Activated CD4-positive, alpha-beta T cell treated with anti-CD3 and anti-CD28 coated beads, Interleukin-2, amount 10 ng/mL, durations not matched to agents 7 days and 5 days (primary cell): ENCODE measurements around the gene MPC2. TPM values are rescaled to one million over a fixed set of nuclear protein-coding genes. Genes with fewer than 3 reads are reported as not detected.
A peak's percentile ranks its signal among the peaks of the same experiment; 100 is the strongest.

Experiments
- CTCF ChIA-PET: fragments of 350-600 bp; sonication (Branson Sonifier 250); formaldehyde crosslinking; loops from one replicate; lab custom pipeline; 2021; ENCODE audit warnings: antibody characterized with exemption; lab: Charles Lee
- POLR2A ChIA-PET: fragments of 350-600 bp; sonication (Branson Sonifier 250); formaldehyde crosslinking; loops from one replicate; lab custom pipeline; 2021; ENCODE audit warnings: antibody characterized with exemption; lab: Charles Lee
- DNase-seq: peaks from one replicate; pipeline ENCODE4 v3.0.0-alpha.2; 2020
- H3K27ac Mint-ChIP-seq: one replicate; pipeline ENCODE4 v1.8.0; 2021; ENCODE audit warnings: mild to moderate bottlenecking, moderate library complexity, mixed read lengths
- H3K27me3 Mint-ChIP-seq: one replicate; pipeline ENCODE4 v1.8.0; 2021; ENCODE audit warnings: mixed read lengths
- H3K36me3 Mint-ChIP-seq: one replicate; pipeline ENCODE4 v1.8.0; 2021; ENCODE audit warnings: low read depth, mixed read lengths
- H3K4me1 Mint-ChIP-seq: one replicate; pipeline ENCODE4 v1.8.0; 2021; ENCODE audit warnings: mixed read lengths
- H3K4me3 Mint-ChIP-seq: one replicate; pipeline ENCODE4 v1.8.0; 2021; ENCODE audit warnings: mild to moderate bottlenecking, moderate library complexity, mixed read lengths
- H3K9me3 Mint-ChIP-seq: one replicate; pipeline ENCODE4 v1.8.0; 2021; ENCODE audit warnings: mixed read lengths
- total RNA-seq, 2 experiments: library from RNA; stranded (reverse); gene quantifications; one replicate each; pipeline ENCODE4 v1.2.3, GENCODE V29; 2021

Gene MPC2
- 10 to 100 TPM; 51.9 to 53.0 TPM for total RNA-seq

DNA sequence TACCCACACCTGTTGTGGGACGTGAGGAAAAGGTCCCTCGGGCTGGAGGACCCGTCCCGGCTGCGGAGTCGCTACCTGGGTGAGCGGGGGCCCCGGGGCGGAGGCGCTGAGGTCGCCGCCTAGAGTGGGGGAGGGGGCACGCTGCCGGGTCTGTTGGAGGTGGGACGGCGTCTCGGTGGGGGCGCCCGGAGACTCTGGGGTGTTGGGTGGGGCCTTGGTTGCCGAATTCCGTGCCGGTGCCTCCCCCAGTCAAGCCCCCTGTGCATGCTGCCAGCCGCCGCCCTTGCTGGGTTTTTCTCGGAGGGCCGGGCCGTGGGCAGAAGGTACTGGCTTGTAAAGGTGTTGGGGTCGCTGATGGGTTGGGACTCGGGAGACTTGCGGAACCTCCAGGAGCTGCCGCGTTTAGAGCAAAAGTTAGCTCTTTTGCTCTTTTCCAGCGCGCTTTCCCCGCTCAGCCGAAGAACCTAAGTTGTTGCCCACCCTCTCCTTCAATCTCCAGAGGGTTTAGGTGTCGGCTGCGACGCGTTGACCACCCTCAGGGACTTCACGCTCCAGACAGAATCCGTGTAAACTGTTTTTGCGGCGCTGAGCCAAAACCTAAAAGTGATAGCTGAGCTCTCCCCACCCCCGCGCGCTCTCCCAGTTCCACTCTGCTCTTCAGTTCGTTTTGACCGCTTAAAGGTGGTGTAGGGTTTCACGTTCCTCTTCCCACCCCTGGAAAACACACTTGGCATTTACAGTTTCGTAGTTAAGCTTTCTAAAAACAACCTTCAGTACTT is at the start of gene MPC2:
MPC2 (minus strand) TSS at position 143 of the 779 bp plus-strand sequence. CDS start 1,231 bp downstream, outside the sequence.
- Mint-ChIP-seq H3K27me3 (no peaks in the 10 kb centered on the region), H3K27ac (peak within 1 kb of the TSS; percentile 95), H3K4me1 (peaks cover 32% of the 10 kb centered on the region), H3K4me3 (peak within 1 kb of the TSS; percentile 82), H3K36me3 (peaks cover 11% of the 10 kb centered on the region), H3K9me3 (no peaks in the 10 kb centered on the region)
- DNase-seq: peak; percentile 71
- POLR2A ChIA-PET: no interaction called here
- CTCF ChIA-PET: interaction anchor here (0.6 to 1.1 kb wide), 2 partner anchors 9 to 13 kb away, joined by 3 read pairs; no protein-coding TSS in a partner anchor

DNA sequence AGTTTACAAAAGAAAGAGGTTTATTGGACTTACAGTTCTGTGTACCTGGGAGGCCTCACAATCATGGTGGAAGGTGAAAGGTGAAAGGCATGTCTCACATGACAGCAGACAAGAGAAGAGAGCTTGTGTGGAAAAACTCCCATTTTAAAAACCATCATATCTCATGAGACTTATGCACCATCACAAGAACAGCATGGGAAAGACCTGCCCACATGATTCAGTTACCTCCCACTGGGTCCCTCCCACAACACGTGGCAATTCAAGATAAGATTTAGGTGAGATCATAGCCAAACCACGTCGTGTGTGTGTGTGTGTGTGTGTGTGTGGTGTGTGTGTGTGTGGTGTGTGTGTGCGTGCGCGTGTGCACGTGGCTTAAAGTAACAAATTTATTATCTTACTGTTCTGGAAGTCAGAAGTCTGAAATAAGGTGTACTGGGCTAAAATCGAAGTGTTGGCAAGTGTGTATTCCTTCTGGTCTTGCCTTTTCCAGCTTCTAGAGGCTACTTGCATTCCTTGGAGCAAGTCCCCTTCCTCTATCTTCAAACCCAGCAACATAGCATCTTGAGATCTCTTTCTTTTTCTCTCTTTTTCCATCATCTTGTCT is 48.1 kb upstream of the MPC2 start:
- H3K4me3 Mint-ChIP-seq: no peak overlapping the region
- CTCF ChIA-PET: no interaction called here
- DNase-seq: no peak
- no peaks in the 10 kb centered on the region for H3K9me3 Mint-ChIP-seq
- H3K27me3 Mint-ChIP-seq: no peaks in the 10 kb centered on the region
- POLR2A ChIA-PET: no interaction called here
- no peaks in the 10 kb centered on the region for H3K4me1 Mint-ChIP-seq
- H3K27ac Mint-ChIP-seq: no peak overlapping the region
- H3K36me3 Mint-ChIP-seq: peaks cover 25% of the 10 kb centered on the region

DNA sequence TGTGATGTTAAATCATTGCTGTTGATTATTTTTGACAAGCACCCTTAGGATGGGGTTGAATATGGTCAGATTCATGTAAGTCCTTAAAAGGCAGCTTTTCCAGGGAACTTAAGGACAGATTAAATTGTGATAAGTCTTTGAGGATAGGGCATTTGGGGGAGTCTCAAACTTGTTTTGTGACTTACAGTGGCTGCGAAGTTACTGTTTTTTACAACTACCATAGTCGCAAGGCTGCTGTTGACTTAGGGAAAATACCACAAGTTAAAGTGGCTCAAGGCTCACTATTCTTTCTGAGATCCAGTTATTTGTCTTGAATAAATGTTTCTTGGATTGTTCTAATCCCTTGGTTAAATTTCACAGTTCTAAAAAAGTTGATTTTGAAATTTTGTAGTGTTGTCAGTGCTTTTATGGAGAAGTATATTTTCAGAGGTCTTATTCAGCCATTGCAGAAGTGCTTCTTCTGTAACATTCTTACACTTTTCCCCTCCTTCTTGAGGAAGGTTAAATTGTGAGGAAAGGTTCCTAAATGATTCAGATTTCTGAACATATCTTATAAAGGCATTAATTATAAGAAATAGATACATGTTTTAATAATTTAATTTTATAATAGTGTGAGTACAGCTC is 47.0 kb upstream of the MPC2 start:
- POLR2A ChIA-PET: no interaction called here
- H3K27me3 Mint-ChIP-seq: no peaks in the 10 kb centered on the region
- peaks cover 28% of the 10 kb centered on the region for H3K36me3 Mint-ChIP-seq
- no peak for DNase-seq
- no peaks in the 10 kb centered on the region for H3K4me1 Mint-ChIP-seq
- no peak overlapping the region for H3K27ac Mint-ChIP-seq
- H3K4me3 Mint-ChIP-seq: no peak overlapping the region
- no peaks in the 10 kb centered on the region for H3K9me3 Mint-ChIP-seq
- CTCF ChIA-PET: no interaction called here

DNA sequence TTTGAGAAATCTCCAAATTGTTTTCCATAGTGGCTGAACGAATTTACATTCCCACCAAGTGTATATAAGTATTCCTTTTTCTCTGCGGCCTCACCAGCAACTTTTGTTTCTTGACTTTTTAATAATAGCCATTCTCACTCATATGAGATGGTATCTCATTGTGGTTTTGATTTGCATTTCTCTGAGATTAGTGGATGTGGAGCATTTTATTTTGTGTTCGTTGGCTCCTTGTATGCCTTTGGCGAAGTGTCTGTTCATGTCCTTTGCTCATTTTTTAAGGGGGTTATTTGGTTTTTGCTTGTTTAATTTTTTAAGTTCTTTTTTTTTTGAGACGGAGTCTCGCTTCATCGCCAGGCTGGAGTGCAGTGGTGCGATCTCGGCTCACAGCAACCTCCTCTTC is 45.1 kb upstream of the MPC2 start:
- ChIA-PET POLR2A (no interaction called here), CTCF (no interaction called here)
- no peak overlapping the region for H3K4me3 Mint-ChIP-seq
- H3K27ac Mint-ChIP-seq: no peak overlapping the region
- H3K4me1 Mint-ChIP-seq: peaks cover 2% of the 10 kb centered on the region
- peaks cover 2% of the 10 kb centered on the region for H3K9me3 Mint-ChIP-seq
- peaks cover 39% of the 10 kb centered on the region for H3K36me3 Mint-ChIP-seq
- no peak for DNase-seq
- no peaks in the 10 kb centered on the region for H3K27me3 Mint-ChIP-seq

DNA sequence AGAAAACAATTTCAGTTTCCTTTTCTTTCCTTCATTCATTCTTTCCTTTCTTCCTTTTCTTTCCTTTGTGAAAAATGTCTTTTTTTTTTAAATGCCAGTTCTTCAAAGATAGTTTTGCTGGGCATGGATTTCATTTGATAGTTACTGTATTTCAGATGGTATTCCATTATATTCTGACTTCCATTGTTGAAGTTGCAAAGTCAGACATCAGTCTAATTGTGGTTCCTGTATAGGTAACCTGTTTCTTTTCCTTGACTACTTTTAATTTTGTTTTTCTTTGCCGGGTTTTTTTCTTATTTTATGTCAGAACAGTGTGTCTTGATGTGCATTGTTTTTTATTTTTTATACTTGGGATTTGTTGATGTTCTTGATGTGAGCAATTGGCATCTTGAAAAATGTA is 40.4 kb upstream of the MPC2 start:
- H3K27ac Mint-ChIP-seq: no peak overlapping the region
- no peaks in the 10 kb centered on the region for H3K27me3 Mint-ChIP-seq
- H3K4me1 Mint-ChIP-seq: peaks cover 2% of the 10 kb centered on the region
- H3K9me3 Mint-ChIP-seq: peaks cover 2% of the 10 kb centered on the region
- ChIA-PET CTCF (no interaction called here), POLR2A (no interaction called here)
- no peak overlapping the region for H3K4me3 Mint-ChIP-seq
- DNase-seq: no peak
- peaks cover 50% of the 10 kb centered on the region for H3K36me3 Mint-ChIP-seq

DNA sequence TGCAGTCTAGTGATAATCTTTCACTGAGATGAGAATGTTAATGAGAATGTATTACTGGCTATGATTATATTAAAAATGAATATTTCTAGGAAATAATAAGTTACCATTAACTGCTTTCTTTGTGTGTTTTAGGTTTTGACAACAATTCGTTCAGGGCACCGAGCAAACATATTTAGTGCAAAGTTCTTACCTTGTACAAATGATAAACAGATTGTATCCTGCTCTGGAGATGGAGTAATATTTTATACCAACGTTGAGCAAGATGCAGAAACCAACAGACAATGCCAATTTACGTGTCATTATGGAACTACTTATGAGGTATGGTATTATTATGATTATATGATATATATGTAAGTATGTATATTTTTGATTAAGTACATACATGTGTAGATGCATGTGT is 37.8 kb upstream of the MPC2 start:
- Mint-ChIP-seq H3K9me3 (peaks cover 2% of the 10 kb centered on the region), H3K27ac (no peak overlapping the region), H3K36me3 (peaks cover 35% of the 10 kb centered on the region), H3K4me3 (no peak overlapping the region), H3K27me3 (no peaks in the 10 kb centered on the region), H3K4me1 (peaks cover 2% of the 10 kb centered on the region)
- DNase-seq: no peak
- POLR2A ChIA-PET: no interaction called here
- CTCF ChIA-PET: no interaction called here

DNA sequence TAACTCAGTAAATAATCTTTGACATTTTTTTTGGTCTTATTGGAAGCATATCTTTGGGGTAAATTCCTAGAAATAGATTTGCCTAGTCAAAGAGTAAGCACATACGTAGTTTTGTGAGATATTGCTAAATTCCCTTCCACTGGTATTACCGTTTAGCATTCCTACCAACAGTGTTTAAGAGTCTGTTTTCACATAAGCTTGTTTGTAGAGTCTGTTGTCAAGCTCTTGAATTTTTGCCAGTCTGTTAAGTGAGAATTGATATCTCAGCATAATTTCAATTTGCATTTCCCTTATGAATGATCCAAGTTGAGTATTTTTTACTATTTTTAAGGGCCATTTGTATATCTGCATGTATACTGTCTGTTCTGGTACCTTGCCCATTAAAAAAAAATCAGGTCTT is 37.0 kb upstream of the MPC2 start:
- no peaks in the 10 kb centered on the region for H3K27me3 Mint-ChIP-seq
- H3K4me3 Mint-ChIP-seq: no peak overlapping the region
- peaks cover 2% of the 10 kb centered on the region for H3K4me1 Mint-ChIP-seq
- ChIA-PET POLR2A (no interaction called here), CTCF (no interaction called here)
- H3K36me3 Mint-ChIP-seq: peaks cover 32% of the 10 kb centered on the region
- H3K27ac Mint-ChIP-seq: no peak overlapping the region
- peaks cover 2% of the 10 kb centered on the region for H3K9me3 Mint-ChIP-seq
- no peak for DNase-seq

DNA sequence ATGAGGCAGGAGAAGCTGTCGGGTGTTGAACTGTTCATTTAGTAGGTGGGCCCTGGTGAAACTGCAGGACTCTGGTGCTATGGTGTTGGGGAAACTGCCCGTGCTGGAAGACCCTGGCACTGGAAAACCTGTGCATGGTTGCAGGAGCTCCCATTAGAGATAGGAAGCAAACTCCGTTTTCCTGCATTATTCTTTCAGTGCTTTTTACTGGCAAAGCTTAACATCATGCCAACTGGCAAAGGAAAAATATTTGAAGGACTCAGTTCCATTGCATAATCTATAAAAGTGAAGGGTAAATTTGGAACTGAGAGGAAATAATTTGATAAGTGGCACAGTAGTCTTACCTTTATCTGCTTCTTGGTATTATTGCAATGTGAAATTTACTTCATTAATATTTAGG is 31.7 kb upstream of the MPC2 start:
- H3K27me3 Mint-ChIP-seq: no peaks in the 10 kb centered on the region
- no peaks in the 10 kb centered on the region for H3K4me1 Mint-ChIP-seq
- POLR2A ChIA-PET: no interaction called here
- H3K9me3 Mint-ChIP-seq: no peaks in the 10 kb centered on the region
- H3K27ac Mint-ChIP-seq: no peak overlapping the region
- CTCF ChIA-PET: interaction anchor here (0.6 to 1.0 kb wide), 2 partner anchors 41 to 199 kb away, joined by 3 read pairs; no protein-coding TSS in a partner anchor
- H3K4me3 Mint-ChIP-seq: no peak overlapping the region
- DNase-seq: no peak
- H3K36me3 Mint-ChIP-seq: peaks cover 11% of the 10 kb centered on the region

DNA sequence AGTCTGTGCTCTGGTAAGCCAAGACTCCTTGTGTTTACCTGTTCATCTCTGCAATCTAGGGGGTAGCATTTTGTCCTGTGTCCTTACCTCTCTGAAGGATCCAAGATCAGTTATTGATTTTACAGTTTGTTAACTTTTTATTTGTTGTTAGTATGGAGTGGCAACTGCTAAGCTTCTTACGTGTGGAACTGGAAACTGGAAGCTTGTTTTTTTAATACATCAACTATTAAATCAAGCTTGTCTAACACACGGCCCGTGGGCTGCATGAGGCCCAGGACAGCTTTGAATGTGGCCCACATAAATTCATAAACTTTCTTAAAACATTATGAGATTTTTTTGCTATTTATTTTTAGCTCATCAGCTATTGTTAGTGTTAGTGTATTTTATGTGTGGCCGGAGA is 29.2 kb upstream of the MPC2 start:
- Mint-ChIP-seq H3K9me3 (no peaks in the 10 kb centered on the region), H3K36me3 (peaks cover 16% of the 10 kb centered on the region), H3K4me1 (no peaks in the 10 kb centered on the region), H3K27me3 (no peaks in the 10 kb centered on the region), H3K4me3 (no peak overlapping the region), H3K27ac (no peak overlapping the region)
- POLR2A ChIA-PET: no interaction called here
- DNase-seq: no peak
- CTCF ChIA-PET: interaction anchor here (0.8 to 1.5 kb wide), 2 partner anchors 10 to 14 kb away, joined by 3 to 4 read pairs; no protein-coding TSS in a partner anchor

DNA sequence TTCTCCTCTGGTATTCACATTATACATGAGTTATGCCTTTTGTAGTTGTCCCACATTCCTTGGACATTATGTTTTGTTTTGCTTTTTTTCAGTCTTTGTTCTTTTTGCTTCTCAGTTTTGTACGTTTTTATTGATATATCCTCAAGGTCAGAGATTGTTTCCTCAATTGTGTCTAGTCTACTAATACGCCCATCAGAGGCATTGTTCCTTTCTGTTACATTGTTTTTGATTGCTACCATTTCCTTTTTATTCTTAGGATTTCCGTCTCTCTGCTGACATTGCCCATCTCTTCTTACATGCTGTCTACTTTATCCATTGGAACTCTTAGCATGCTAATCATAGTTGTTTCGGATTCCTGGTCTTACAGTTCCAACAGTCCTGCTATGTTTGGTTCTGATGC is 27.8 kb upstream of the MPC2 start:
- no peaks in the 10 kb centered on the region for H3K27me3 Mint-ChIP-seq
- H3K36me3 Mint-ChIP-seq: peaks cover 17% of the 10 kb centered on the region
- no peak for DNase-seq
- no peaks in the 10 kb centered on the region for H3K9me3 Mint-ChIP-seq
- ChIA-PET POLR2A (no interaction called here), CTCF (no interaction called here)
- no peaks in the 10 kb centered on the region for H3K4me1 Mint-ChIP-seq
- H3K27ac Mint-ChIP-seq: no peak overlapping the region
- H3K4me3 Mint-ChIP-seq: no peak overlapping the region

DNA sequence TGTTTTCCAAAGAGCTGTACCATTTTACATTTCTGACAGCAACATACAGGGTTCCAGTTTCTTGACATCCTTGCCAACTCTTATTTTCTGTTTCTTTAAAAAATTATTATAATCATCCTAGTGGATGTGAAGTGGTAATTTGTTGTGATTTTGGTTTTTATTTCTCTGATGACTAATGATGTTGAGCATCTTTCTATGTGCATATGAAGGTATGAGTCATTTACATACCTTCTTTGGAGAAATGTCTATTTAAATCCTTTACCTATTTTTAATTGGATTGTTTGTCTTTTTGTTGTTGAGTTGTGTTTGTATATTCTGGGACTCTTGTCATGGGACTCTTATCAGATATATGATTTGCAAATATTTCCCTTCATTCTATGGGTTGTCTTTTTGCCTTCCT is 20.8 kb upstream of the MPC2 start:
- Mint-ChIP-seq H3K9me3 (no peaks in the 10 kb centered on the region), H3K4me3 (no peak overlapping the region), H3K36me3 (peaks cover 35% of the 10 kb centered on the region), H3K4me1 (no peaks in the 10 kb centered on the region), H3K27me3 (no peaks in the 10 kb centered on the region), H3K27ac (no peak overlapping the region)
- ChIA-PET CTCF (interaction anchor here (0.6 kb wide), 2 partner anchors 307 to 378 kb away, joined by 3 to 4 read pairs; no protein-coding TSS in a partner anchor), POLR2A (no interaction called here)
- no peak for DNase-seq

DNA sequence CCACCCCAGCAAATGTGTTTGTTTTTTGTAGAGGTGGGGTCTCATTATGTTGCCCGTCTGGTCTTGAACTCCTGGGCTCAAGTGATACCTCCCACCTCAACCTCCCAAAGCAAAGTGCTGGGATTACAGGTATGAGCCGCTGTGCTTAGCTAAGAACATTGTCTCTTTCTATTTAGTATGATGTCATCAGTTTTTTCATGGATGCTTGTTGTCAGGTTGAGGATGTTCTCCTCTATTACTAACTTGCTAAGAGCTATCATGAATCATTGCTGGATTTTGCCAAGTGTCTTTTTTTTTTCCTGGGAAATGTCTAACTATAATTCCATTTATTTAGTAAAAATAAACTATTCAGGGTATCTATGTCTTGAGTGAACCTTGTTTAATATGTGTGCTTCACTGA is 19.0 kb upstream of the MPC2 start:
- DNase-seq: no peak
- CTCF ChIA-PET: interaction anchor here (0.6 to 1.6 kb wide), 2 partner anchors 10 to 25 kb away, joined by 4 to 7 read pairs; no protein-coding TSS in a partner anchor
- no peak overlapping the region for H3K27ac Mint-ChIP-seq
- no peak overlapping the region for H3K4me3 Mint-ChIP-seq
- H3K9me3 Mint-ChIP-seq: no peaks in the 10 kb centered on the region
- peaks cover 2% of the 10 kb centered on the region for H3K4me1 Mint-ChIP-seq
- H3K27me3 Mint-ChIP-seq: no peaks in the 10 kb centered on the region
- peaks cover 30% of the 10 kb centered on the region for H3K36me3 Mint-ChIP-seq
- POLR2A ChIA-PET: interaction anchor here (0.5 kb wide), 1 partner anchor 11 kb away, joined by 8 read pairs; no protein-coding TSS in a partner anchor

DNA sequence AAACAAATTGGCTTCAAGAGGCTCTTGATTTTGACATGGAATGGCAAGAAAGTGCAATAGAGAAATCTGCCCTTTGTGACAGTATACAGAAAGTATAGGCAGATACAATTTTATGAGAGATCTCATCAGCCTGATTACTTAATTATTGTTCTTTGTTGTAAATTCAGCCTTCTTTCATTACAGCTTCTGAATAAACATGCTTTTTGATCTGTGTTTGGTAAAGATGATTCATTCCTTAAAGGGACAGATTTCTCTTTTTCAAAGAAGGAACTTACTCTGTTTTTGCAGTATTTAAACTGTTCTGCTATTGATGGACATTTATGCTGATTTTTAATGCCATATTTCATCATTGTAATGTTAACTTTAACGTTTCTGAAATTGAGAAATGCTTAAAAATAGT is 13.7 kb upstream of the MPC2 start:
- peaks cover 22% of the 10 kb centered on the region for H3K4me1 Mint-ChIP-seq
- H3K4me3 Mint-ChIP-seq: no peak overlapping the region
- H3K27ac Mint-ChIP-seq: no peak overlapping the region
- no peak for DNase-seq
- ChIA-PET CTCF (no interaction called here), POLR2A (no interaction called here)
- H3K36me3 Mint-ChIP-seq: peaks cover 32% of the 10 kb centered on the region
- H3K9me3 Mint-ChIP-seq: no peaks in the 10 kb centered on the region
- H3K27me3 Mint-ChIP-seq: no peaks in the 10 kb centered on the region
